ENCODE results near the gene ATXN7L1.

GRCh38 chr7:105814481-105814880 is 61.9 kb downstream of the ATXN7L1 start:
- TF ChIP-seq, protein P1, sequence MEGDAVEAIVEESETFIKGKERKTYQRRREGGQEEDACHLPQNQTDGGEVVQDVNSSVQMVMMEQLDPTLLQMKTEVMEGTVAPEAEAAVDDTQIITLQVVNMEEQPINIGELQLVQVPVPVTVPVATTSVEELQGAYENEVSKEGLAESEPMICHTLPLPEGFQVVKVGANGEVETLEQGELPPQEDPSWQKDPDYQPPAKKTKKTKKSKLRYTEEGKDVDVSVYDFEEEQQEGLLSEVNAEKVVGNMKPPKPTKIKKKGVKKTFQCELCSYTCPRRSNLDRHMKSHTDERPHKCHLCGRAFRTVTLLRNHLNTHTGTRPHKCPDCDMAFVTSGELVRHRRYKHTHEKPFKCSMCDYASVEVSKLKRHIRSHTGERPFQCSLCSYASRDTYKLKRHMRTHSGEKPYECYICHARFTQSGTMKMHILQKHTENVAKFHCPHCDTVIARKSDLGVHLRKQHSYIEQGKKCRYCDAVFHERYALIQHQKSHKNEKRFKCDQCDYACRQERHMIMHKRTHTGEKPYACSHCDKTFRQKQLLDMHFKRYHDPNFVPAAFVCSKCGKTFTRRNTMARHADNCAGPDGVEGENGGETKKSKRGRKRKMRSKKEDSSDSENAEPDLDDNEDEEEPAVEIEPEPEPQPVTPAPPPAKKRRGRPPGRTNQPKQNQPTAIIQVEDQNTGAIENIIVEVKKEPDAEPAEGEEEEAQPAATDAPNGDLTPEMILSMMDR (IDR thresholded peaks at IDR 0.05): no peak
- TF ChIP-seq POLR2AphosphoS5 (IDR thresholded peaks at IDR 0.05): no peak

Data from prostate gland (tissue), 2 donors.